GM21528 (cell line): Measurements from ENCODE around the gene OPCML.

Experiments
- ATAC-seq: cut with Tn5 transposase; IDR thresholded peaks from one replicate; pipeline ENCODE4 v1.9.1; 2021; ENCODE audit warnings: mild to moderate bottlenecking, moderate library complexity; ENCODE audit not compliant: unreplicated experiment, low FRiP score

The OPCML gene

GRCh38 chr11:133531971-133532651, at the start of gene OPCML:
Gene OPCML (minus strand): TSS chr11:133532501.
- no peak for ATAC-seq

- no peak for ATAC-seq
These were observed 48.8 kb upstream of the OPCML start for GRCh38 chr11:133581091-133581490.

- ATAC-seq, result no peak
These were observed 47.1 kb upstream of the OPCML start for GRCh38 chr11:133579165-133580031.

GRCh38 chr11:133577403-133577802, 45.1 kb upstream of the OPCML start:
- ATAC-seq, result no peak

GRCh38 chr11:133576351-133576750, 44.0 kb upstream of the OPCML start:
- no peak for ATAC-seq

GRCh38 chr11:133573081-133573480, 40.8 kb upstream of the OPCML start:
- ATAC-seq, result no peak

- ATAC-seq, result no peak
These were observed 38.1 kb upstream of the OPCML start for GRCh38 chr11:133570376-133570775.

- ATAC-seq, result no peak
These were observed 31.3 kb upstream of the OPCML start for GRCh38 chr11:133563505-133564025.

- no peak for ATAC-seq
These were observed 28.2 kb upstream of the OPCML start for GRCh38 chr11:133560472-133560855.

- no peak for ATAC-seq
These were observed 27.7 kb upstream of the OPCML start for GRCh38 chr11:133559833-133560471.

- ATAC-seq, result no peak
These were observed 27.1 kb upstream of the OPCML start for GRCh38 chr11:133559382-133559781.

- no peak for ATAC-seq
These were observed 22.7 kb upstream of the OPCML start for GRCh38 chr11:133555034-133555433.

- ATAC-seq, result no peak
These were observed 21.8 kb upstream of the OPCML start for GRCh38 chr11:133553885-133554740.

GRCh38 chr11:133552938-133553337, 20.6 kb upstream of the OPCML start:
- ATAC-seq, result no peak

- ATAC-seq, result no peak
These were observed 18.8 kb upstream of the OPCML start for GRCh38 chr11:133551064-133551463.

GRCh38 chr11:133549826-133550225, 17.5 kb upstream of the OPCML start:
- ATAC-seq, result no peak

- ATAC-seq, result no peak
These were observed 16.3 kb upstream of the OPCML start for GRCh38 chr11:133548641-133549040.

GRCh38 chr11:133547808-133548494, 15.7 kb upstream of the OPCML start:
- ATAC-seq, result no peak

- ATAC-seq, result no peak
These were observed 13.0 kb upstream of the OPCML start for GRCh38 chr11:133545199-133545803.
